ENCODE data around the gene C2.
"Not testable (repeated sequence)": the region's sequence is repeated elsewhere in the genome, so short reads cannot be mapped to it uniquely, and the experiment has no call there.

C2 gene

GRCh38 chr6:31920811-31921210, 6.7 kb upstream of the C2 start:
- no peaks in the 10 kb centered on the region for H3K36me3 ChIP-seq (ENCODE audit: control insufficient read depth in 5 of 5, insufficient read depth in 5 of 5, low read length in 5 of 5)
- H3K4me1 ChIP-seq (ENCODE audit: control insufficient read depth in 5 of 5, insufficient read depth in 5 of 5, low read length in 5 of 5): no peaks in the 10 kb centered on the region
- H3K27ac ChIP-seq (ENCODE audit: low read depth, low read length): no peak overlapping the region
- no peak overlapping the region for H3K9ac ChIP-seq (ENCODE audit: low read length in 5 of 5)
- H3K27me3 ChIP-seq (ENCODE audit: control insufficient read depth in 5 of 5, insufficient read depth in 4 of 5, low read length in 5 of 5): no peaks in the 10 kb centered on the region
- no peaks in the 10 kb centered on the region for H3K9me3 ChIP-seq (ENCODE audit: control insufficient read depth in 5 of 5, low read length in 5 of 5)
- H3K4me3 ChIP-seq (ENCODE audit: low read depth in 1 of 5, low read length in 5 of 5): no peak overlapping the region

GRCh38 chr6:31922942-31923341, 4.6 kb upstream of the C2 start:
- H3K36me3 ChIP-seq (ENCODE audit: control insufficient read depth in 5 of 5, insufficient read depth in 5 of 5, low read length in 5 of 5): no peaks in the 10 kb centered on the region
- no peak overlapping the region for H3K9ac ChIP-seq (ENCODE audit: low read length in 5 of 5)
- H3K27ac ChIP-seq (ENCODE audit: low read depth, low read length): no peak overlapping the region
- no peak overlapping the region for H3K4me3 ChIP-seq (ENCODE audit: low read depth in 1 of 5, low read length in 5 of 5)
- H3K27me3 ChIP-seq (ENCODE audit: control insufficient read depth in 5 of 5, insufficient read depth in 4 of 5, low read length in 5 of 5): no peaks in the 10 kb centered on the region
- no peaks in the 10 kb centered on the region for H3K9me3 ChIP-seq (ENCODE audit: control insufficient read depth in 5 of 5, low read length in 5 of 5)
- peaks cover 4 to 9% (median 6%) of the 10 kb centered on the region in 5 donors for H3K4me1 ChIP-seq (ENCODE audit: control insufficient read depth in 5 of 5, insufficient read depth in 5 of 5, low read length in 5 of 5)

- H3K27me3 ChIP-seq (ENCODE audit: control insufficient read depth in 5 of 5, insufficient read depth in 4 of 5, low read length in 5 of 5): peaks cover 0 to 2% (median 0%) of the 10 kb centered on the region in 5 donors
Observed at GRCh38 chr6:31927863-31928671, 550 bp downstream of the C2 start.

GRCh38 chr6:31928672-31928939, 1.1 kb downstream of the C2 start:
- Histone ChIP-seq H3K9ac (ENCODE audit: low read length in 5 of 5) (peak overlapping the region in 1 of 5 donors; percentile 11), H3K36me3 (ENCODE audit: control insufficient read depth in 5 of 5, insufficient read depth in 5 of 5, low read length in 5 of 5) (peaks cover 0 to under 1% (median 0%) of the 10 kb centered on the region in 5 donors), H3K4me1 (ENCODE audit: control insufficient read depth in 5 of 5, insufficient read depth in 5 of 5, low read length in 5 of 5) (peaks cover 6 to 21% (median 16%) of the 10 kb centered on the region in 5 donors), H3K9me3 (ENCODE audit: control insufficient read depth in 5 of 5, low read length in 5 of 5) (no peaks in the 10 kb centered on the region), H3K27me3 (ENCODE audit: control insufficient read depth in 5 of 5, insufficient read depth in 4 of 5, low read length in 5 of 5) (peaks cover 0 to 2% (median 0%) of the 10 kb centered on the region in 5 donors), H3K4me3 (ENCODE audit: low read depth in 1 of 5, low read length in 5 of 5) (peak overlapping the region in 3 of 5 donors; percentile 25 to 61 (median 59)), H3K27ac (ENCODE audit: low read depth, low read length) (no peak overlapping the region)

More at GRCh38 chr6:31927863-31928671, 550 bp downstream of the C2 start:
- Histone ChIP-seq H3K27ac (ENCODE audit: low read depth, low read length) (no peak overlapping the region), H3K36me3 (ENCODE audit: control insufficient read depth in 5 of 5, insufficient read depth in 5 of 5, low read length in 5 of 5) (no peaks in the 10 kb centered on the region), H3K4me3 (ENCODE audit: low read depth in 1 of 5, low read length in 5 of 5) (peak overlapping the region; percentile 47 to 76 (median 59)), H3K9ac (ENCODE audit: low read length in 5 of 5) (peak overlapping the region; percentile 11 to 60 (median 45)), H3K4me1 (ENCODE audit: control insufficient read depth in 5 of 5, insufficient read depth in 5 of 5, low read length in 5 of 5) (peaks cover 6 to 21% (median 16%) of the 10 kb centered on the region in 5 donors), H3K9me3 (ENCODE audit: control insufficient read depth in 5 of 5, low read length in 5 of 5) (no peaks in the 10 kb centered on the region)

- Histone ChIP-seq H3K27ac (ENCODE audit: low read depth, low read length) (no peak overlapping the region), H3K9ac (ENCODE audit: low read length in 5 of 5) (no peak overlapping the region), H3K4me1 (ENCODE audit: control insufficient read depth in 5 of 5, insufficient read depth in 5 of 5, low read length in 5 of 5) (peaks cover 6 to 25% (median 19%) of the 10 kb centered on the region in 5 donors), H3K27me3 (ENCODE audit: control insufficient read depth in 5 of 5, insufficient read depth in 4 of 5, low read length in 5 of 5) (peaks cover 0 to 2% (median 0%) of the 10 kb centered on the region in 5 donors), H3K4me3 (ENCODE audit: low read depth in 1 of 5, low read length in 5 of 5) (no peak overlapping the region), H3K9me3 (ENCODE audit: control insufficient read depth in 5 of 5, low read length in 5 of 5) (no peaks in the 10 kb centered on the region), H3K36me3 (ENCODE audit: control insufficient read depth in 5 of 5, insufficient read depth in 5 of 5, low read length in 5 of 5) (peaks cover 0 to 3% (median 0%) of the 10 kb centered on the region in 5 donors)
Observed at GRCh38 chr6:31930962-31931361, 3.4 kb downstream of the C2 start.

GRCh38 chr6:31932137-31932536, 4.6 kb downstream of the C2 start:
- not testable (repeated sequence) for H3K27me3 ChIP-seq (ENCODE audit: control insufficient read depth in 5 of 5, insufficient read depth in 4 of 5, low read length in 5 of 5); H3K27ac ChIP-seq (ENCODE audit: low read depth, low read length); H3K9ac ChIP-seq (ENCODE audit: low read length in 5 of 5); H3K9me3 ChIP-seq (ENCODE audit: control insufficient read depth in 5 of 5, low read length in 5 of 5); H3K4me3 ChIP-seq (ENCODE audit: low read depth in 1 of 5, low read length in 5 of 5); H3K36me3 ChIP-seq (ENCODE audit: control insufficient read depth in 5 of 5, insufficient read depth in 5 of 5, low read length in 5 of 5)
- H3K4me1 ChIP-seq (ENCODE audit: control insufficient read depth in 5 of 5, insufficient read depth in 5 of 5, low read length in 5 of 5): peaks cover 5 to 25% (median 18%) of the 10 kb centered on the region in 5 donors

GRCh38 chr6:31933537-31933936, 6.0 kb downstream of the C2 start:
- Histone ChIP-seq H3K27me3 (ENCODE audit: control insufficient read depth in 5 of 5, insufficient read depth in 4 of 5, low read length in 5 of 5) (peaks cover 0 to 2% (median 0%) of the 10 kb centered on the region in 5 donors), H3K4me1 (ENCODE audit: control insufficient read depth in 5 of 5, insufficient read depth in 5 of 5, low read length in 5 of 5) (peaks cover 0 to 11% (median 6%) of the 10 kb centered on the region in 5 donors), H3K36me3 (ENCODE audit: control insufficient read depth in 5 of 5, insufficient read depth in 5 of 5, low read length in 5 of 5) (peaks cover 0 to 6% (median 0%) of the 10 kb centered on the region in 5 donors), H3K27ac (ENCODE audit: low read depth, low read length) (no peak overlapping the region), H3K9ac (ENCODE audit: low read length in 5 of 5) (no peak overlapping the region), H3K9me3 (ENCODE audit: control insufficient read depth in 5 of 5, low read length in 5 of 5) (no peaks in the 10 kb centered on the region), H3K4me3 (ENCODE audit: low read depth in 1 of 5, low read length in 5 of 5) (no peak overlapping the region)

- Histone ChIP-seq H3K36me3 (ENCODE audit: control insufficient read depth in 5 of 5, insufficient read depth in 5 of 5, low read length in 5 of 5) (peaks cover 0 to 6% (median 0%) of the 10 kb centered on the region in 5 donors), H3K27ac (ENCODE audit: low read depth, low read length) (no peak overlapping the region), H3K4me3 (ENCODE audit: low read depth in 1 of 5, low read length in 5 of 5) (no peak overlapping the region), H3K9me3 (ENCODE audit: control insufficient read depth in 5 of 5, low read length in 5 of 5) (no peaks in the 10 kb centered on the region), H3K4me1 (ENCODE audit: control insufficient read depth in 5 of 5, insufficient read depth in 5 of 5, low read length in 5 of 5) (peaks cover 0 to 4% (median 0%) of the 10 kb centered on the region in 5 donors), H3K9ac (ENCODE audit: low read length in 5 of 5) (no peak overlapping the region), H3K27me3 (ENCODE audit: control insufficient read depth in 5 of 5, insufficient read depth in 4 of 5, low read length in 5 of 5) (peaks cover 0 to 2% (median 0%) of the 10 kb centered on the region in 5 donors)
Observed at GRCh38 chr6:31935021-31935420, 7.5 kb downstream of the C2 start.

- H3K9ac ChIP-seq (ENCODE audit: low read length in 5 of 5): no peak overlapping the region
Observed at GRCh38 chr6:31935823-31936222, 8.3 kb downstream of the C2 start.

GRCh38 chr6:31940256-31940664, 12.7 kb downstream of the C2 start:
- no peak overlapping the region for H3K27ac ChIP-seq (ENCODE audit: low read depth, low read length)
- no peak overlapping the region for H3K4me3 ChIP-seq (ENCODE audit: low read depth in 1 of 5, low read length in 5 of 5)
- H3K27me3 ChIP-seq (ENCODE audit: control insufficient read depth in 5 of 5, insufficient read depth in 4 of 5, low read length in 5 of 5): peaks cover 0 to 6% (median 0%) of the 10 kb centered on the region in 5 donors
- no peak overlapping the region for H3K9ac ChIP-seq (ENCODE audit: low read length in 5 of 5)
- peaks cover 0 to 5% (median 4%) of the 10 kb centered on the region in 5 donors for H3K4me1 ChIP-seq (ENCODE audit: control insufficient read depth in 5 of 5, insufficient read depth in 5 of 5, low read length in 5 of 5)
- H3K9me3 ChIP-seq (ENCODE audit: control insufficient read depth in 5 of 5, low read length in 5 of 5): no peaks in the 10 kb centered on the region
- H3K36me3 ChIP-seq (ENCODE audit: control insufficient read depth in 5 of 5, insufficient read depth in 5 of 5, low read length in 5 of 5): peaks cover 0 to 19% (median 0%) of the 10 kb centered on the region in 5 donors

More at GRCh38 chr6:31935823-31936222, 8.3 kb downstream of the C2 start:
- peaks cover 0 to 14% (median 0%) of the 10 kb centered on the region in 5 donors for H3K36me3 ChIP-seq (ENCODE audit: control insufficient read depth in 5 of 5, insufficient read depth in 5 of 5, low read length in 5 of 5)
- no peak overlapping the region for H3K27ac ChIP-seq (ENCODE audit: low read depth, low read length)
- no peak overlapping the region for H3K4me3 ChIP-seq (ENCODE audit: low read depth in 1 of 5, low read length in 5 of 5)
- peaks cover 0 to 4% (median 0%) of the 10 kb centered on the region in 5 donors for H3K4me1 ChIP-seq (ENCODE audit: control insufficient read depth in 5 of 5, insufficient read depth in 5 of 5, low read length in 5 of 5)
- no peaks in the 10 kb centered on the region for H3K9me3 ChIP-seq (ENCODE audit: control insufficient read depth in 5 of 5, low read length in 5 of 5)
- peaks cover 0 to 2% (median 0%) of the 10 kb centered on the region in 5 donors for H3K27me3 ChIP-seq (ENCODE audit: control insufficient read depth in 5 of 5, insufficient read depth in 4 of 5, low read length in 5 of 5)
